GM21619 (cell line): ENCODE results near the gene SLC49A3.
A peak's percentile ranks its signal among the peaks of the same experiment; 100 is the strongest.
"Not testable (repeated sequence)": the region's sequence is repeated elsewhere in the genome, so short reads cannot be mapped to it uniquely, and the experiment has no call there.

Experiments
- ATAC-seq: cut with Tn5 transposase; IDR thresholded peaks from one replicate; pipeline ENCODE4 v1.9.1; 2021; ENCODE audit not compliant: unreplicated experiment

Gene SLC49A3

DNA sequence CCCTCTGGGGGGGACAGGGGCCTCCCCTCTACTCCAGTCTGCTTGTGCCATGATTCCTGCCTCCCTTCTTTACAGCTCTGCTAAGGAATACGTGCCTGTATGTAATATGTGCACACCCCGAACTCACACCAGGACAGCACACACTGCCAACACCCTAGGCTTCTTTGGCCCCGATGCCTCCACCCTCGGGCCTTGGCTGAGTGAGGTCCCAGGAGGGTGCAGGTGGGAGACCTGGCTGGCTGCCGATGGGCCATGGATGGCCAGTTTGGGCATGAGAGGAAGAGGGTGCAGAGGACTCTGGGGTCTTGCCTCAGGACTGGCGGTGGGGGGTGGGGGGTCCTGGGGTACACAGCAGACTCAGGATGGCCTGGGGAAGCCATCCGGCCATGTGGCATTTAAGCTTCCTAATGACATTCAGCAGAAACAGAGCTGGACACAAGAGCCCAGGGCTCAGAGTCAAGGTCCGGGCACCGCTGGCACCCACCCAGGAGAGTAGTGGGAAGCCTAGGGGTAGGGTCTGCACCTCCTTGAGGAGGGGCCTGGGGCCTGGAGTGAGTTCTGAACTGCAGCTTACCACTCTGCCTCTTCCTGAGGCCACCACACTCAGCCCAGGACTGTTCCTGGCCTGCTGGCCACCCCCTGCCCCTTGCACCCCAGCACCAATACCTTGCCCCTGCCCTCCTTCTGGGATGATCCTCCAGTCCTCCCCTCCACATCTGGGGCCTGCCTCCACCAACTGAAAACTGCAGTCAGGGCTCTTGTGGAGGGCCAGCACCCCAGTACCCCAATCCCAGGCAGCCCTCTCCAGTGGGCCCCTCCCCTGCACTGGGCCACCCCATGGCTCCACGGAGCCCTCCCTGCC is 14.6 kb upstream of the SLC49A3 start:
- ATAC-seq: no peak

DNA sequence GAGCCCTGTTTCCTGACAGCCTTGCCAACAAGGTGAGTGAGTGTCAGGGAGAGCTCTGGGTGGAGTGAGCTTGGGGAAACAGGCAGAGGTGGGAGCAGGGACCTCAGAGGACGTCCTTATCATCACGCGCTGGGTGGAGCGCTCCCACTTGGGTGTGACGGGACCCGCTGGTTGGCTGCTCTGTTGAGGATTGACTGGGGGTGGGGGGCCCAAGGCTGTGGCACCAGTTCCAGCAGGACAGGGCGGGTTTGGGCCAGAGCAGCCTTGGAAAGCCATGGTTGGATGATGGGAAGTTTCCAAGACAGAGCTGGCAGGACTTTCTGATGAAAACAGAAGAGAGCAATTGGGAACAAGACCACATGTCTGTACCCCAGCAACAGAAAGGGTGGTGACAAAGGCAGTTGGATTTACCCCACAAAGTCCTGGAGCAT is 13.7 kb upstream of the SLC49A3 start:
- ATAC-seq: no peak

- ATAC-seq: no peak
Measured at GRCh38 chr4:700587-701264, 11.8 kb upstream of the SLC49A3 start.

GRCh38 chr4:699816-700580 is 11.0 kb upstream of the SLC49A3 start:
- ATAC-seq: peak; percentile 9

DNA sequence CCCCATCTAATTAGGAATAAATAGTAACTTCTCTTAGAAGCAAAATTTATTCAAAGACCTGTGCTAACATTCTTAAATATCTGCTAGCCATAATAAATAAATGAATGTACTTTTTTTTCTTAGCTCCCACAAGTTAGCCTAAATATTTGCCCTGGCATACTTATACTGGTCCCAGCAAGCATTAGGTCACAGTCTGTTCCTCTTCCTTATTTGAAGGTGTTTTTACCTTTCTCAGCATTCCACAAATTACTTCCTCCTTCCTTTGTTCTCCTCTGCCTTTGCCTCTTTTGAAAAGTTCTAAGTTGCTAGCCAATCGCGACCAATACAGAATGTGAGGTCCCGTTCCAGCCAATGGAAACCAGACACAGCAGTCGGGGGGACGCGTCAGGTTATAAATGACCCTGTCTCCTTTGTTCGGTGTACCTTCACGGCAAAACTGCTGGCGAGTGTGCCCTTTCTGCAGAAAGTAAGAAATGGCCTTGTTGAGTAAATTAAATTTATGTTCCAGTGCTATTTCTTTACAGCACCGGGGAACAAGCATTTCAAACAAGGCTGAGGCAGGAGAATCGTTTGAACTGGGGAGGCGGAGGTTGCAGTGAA is 5.5 kb upstream of the SLC49A3 start:
- ATAC-seq: not testable (repeated sequence)

DNA sequence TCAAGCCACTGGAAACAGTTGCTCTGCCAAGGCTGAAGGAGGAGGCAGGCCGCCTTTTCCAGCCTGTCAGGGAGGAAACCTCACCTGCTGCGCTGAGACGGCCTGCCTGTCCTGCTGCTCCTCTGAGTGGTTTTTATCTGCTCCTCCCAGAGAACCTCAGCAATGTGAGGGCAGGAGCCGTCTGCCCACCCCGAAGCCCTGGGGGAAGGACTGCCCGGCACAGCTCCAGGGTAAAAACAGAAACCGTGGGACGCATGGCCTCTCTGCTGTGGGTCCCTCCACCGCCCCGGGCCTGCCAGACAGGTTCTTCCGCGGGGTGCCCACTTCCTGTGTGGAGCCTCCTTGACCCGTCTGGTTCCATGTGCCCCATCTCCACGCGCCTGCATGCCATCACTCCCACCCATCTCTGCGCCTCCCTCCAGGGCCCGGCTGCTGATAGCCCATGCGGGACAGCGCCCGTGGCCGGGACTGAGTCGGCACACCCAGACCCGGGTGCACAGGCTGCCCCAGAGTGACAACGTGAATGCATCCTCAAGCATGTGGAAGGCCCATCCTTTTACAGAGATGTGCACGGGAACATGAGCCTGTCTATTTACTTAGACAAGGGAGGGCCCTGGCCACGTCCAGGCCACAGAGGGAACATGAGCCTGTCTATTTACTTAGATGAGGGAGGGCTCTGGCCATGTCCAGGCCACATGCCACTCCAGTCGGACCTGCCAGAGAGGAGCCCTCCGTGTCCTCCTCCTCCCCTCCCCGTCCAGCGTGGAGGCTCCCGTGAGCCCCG is 4.0 kb upstream of the SLC49A3 start:
- no peak for ATAC-seq

- ATAC-seq: no peak
Measured at GRCh38 chr4:689723-690122, 772 bp upstream of the SLC49A3 start.

GRCh38 chr4:687971-688853 is 739 bp downstream of the SLC49A3 start:
- no peak for ATAC-seq

DNA sequence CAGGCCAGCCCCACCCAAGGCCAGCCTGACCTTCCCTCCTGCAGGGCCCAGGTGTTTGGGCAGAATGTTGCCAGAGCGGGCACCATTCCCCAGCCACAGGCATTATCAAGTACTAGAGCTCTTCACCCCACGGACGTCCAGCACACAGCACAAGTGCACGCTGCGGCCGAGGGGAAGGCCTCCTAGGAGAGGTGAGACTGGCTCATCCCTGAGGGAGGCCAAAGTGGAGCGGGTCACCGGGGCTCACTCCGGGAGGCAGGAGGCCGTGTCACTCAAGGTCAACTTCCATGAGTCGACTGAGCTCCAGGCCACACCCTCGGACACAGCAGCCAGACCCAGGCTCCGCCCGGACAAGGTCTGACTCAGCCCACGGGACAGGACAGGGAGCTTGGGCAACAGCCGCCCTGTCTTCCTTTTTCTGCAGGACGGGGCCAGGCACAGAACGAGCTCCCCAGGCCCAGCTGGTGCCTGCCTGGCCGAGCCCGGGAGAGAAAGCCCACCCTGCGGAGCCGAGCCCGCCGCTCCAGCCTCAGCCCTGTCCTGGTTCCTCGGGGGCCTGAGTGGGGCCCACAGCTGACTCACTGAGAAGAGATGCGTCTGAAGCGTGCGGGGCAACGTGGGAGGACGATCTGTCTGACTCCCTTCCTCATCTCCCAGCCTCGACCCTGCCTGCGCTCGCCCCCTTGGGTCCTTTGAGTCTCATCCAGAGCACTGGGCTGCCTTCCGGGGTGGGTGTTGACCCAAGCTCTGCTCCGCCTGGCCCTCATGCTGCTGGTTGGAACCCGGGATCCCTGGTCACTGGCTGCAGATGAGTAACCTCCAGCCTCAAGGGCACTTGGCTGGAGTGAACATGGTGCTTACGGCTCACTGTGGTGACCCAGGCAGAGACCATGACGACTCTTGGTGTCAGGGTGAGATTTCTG is 1.6 kb downstream of the SLC49A3 start:
- ATAC-seq: no peak

GRCh38 chr4:686413-687040 is 2.4 kb downstream of the SLC49A3 start:
- ATAC-seq: no peak

DNA sequence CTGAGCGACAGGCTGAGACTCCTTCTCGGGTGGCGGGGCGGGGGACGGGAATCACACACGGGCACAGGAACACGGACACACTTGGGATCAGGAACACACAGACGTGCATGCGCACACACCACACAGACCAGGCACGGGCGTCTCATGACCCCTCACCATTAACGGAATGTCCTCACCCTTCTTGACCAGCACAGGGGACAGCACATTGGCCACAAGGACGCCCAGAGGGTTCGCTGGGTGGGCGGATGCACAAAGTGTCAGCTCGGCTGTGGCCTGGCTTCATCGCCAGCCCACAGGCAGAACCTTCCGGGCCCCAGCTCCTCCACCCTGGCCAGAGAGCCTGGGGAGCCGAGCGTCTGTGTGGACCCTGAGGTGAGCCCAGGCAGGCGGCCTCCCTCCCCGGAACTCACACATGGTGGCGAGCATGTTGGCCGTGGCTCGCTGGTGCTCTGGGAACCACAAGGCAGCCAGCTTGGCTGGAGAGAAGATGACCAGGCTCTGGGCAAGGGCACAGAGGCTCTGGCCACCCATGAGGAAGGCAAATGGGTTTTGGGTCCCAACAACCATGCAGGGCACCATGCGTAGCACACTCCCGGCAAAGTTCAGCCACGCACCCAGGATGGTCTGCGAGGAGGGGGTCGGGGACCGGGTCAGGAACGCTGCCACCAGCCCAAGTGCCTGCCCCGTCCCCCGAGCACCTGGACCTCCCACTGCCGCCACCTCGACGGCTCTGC is 3.1 kb downstream of the SLC49A3 start:
- ATAC-seq: no peak

DNA sequence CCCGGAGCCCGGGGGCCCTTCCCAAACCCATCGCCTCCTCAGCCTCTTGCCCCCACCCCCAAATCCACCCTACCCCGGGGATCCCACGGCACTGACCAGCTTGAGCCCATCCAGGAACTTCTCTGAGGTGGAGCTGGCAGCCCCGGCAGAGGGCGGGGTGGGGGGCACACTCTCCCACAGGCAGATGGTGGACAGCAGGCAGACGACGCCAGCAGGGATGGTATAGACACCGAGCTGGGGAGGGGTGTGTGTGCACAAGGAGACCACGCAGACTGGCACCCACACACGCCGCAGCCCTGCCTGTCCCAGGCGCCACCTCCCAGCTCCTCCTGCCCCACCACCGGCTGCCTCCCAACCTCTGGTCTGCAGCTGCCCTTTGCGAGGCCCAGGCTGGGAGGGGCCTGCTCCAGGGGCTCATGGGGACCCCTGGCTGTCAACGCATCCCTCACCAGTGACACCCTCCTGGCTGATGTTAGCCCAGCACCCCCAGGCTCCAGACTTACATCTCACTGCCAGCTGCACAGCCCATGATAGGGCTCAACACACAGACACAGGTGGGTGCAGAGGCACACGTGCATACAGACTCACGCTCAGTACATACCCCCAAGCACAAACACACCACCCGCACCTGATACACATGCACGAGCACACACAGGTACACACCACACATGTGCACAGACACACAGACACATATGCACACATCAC is 4.2 kb downstream of the SLC49A3 start:
- ATAC-seq: no peak

DNA sequence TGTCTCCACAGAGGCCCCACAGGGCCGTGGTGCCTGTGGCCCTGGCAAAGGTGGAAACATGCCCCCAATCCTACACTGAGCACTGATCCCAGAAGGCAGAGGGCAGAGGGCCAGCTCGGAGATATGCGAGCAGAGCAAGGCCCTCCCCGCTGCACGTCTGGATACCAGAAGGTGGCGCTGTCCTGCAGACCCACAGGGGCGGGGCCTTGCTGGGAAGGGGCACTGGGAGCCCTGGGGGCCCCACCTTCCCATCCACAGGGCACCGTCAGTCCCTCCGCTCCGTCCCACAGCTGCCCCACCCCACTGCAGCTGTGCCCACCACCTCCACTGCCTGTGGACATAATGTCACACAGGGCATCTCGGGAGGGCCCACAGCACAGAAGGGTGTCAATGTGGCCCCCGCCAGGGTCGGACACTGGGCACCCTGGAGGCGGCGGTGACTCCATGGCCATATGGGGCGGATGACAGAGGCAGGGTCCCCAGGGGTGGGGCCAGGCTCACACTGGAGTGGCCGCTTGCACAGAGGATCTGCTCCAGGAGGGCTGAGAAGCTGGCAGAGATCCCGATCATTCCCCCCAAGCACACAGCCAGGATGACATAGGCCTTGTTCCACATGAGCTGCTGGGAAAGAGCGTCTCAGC is 4.8 kb downstream of the SLC49A3 start:
- ATAC-seq: no peak

DNA sequence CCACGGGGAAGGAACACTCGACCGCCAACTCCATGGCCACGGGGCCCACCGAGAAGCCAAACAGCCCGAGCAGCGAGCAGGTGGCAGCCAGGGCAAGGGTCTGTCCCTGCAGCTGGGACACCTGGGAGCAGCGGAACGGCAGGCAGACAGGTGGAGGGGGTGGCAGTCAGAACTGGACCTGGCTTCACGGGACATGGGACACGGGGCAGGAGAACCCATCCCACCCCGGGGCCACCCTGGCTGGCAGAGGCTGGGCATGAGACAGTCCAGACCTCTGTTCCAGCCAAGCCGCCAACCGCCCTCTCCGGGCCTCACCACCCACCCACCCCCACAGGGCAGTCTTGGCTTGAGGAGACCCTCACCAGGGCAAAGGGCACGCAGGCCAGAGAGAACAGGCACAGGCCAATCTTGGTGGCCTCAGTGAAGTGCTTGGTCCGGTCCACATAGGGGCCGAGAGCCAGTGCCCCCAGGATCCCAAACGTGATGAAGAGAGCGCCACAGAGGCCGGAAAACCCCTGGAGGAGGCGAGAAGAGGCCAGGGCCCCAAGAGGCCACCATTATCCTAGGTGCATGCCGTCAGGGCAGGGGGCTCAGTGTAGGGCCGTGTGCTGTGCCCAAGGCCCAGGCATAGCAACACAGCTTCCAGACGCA is 5.6 kb downstream of the SLC49A3 start:
- ATAC-seq: no peak

DNA sequence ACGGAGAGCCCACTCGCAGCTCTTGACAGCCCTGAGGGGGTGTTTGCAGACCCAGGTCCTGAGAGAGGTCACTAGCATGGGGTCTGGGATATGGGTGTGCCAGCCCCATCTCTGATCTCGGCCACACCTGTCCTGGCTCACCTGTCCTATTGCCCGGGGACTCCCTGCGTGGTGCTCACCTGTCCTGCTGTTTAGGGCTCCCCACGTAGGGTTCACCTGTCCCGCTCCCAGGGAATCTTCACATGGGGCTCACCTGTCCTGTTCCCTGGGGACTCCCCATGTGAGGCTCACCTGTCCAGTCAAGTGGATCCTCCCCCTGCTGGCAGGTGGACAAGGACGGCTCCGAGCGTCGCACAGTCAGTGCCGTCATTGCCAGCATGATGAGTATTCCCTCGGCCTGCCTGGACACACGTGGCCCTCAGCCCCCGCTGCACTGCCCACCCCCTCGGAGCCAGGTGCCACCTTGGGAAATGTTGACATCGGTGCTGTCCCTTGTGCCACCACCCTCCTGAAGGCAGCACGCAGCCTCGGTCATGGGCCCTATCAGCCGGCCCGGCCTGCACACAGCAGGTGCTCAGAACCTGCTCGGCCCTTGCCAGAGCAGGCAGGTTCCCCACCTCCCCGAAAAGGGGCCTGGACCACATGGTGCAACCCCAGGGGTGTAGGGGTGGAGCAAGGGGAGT is 6.3 kb downstream of the SLC49A3 start:
- ATAC-seq: no peak
